DLD1 (cell line): ENCODE results near the gene SLC13A5.

Source experiments
- in situ Hi-C: cut with HindIII; loops from 2 replicates; pipeline ENCODE4 v1.10.0; 2017; ENCODE audit warnings: low sequenced_read_pairs

Gene SLC13A5

GRCh38 chr17:6684881-6685767 lies 28.0 kb downstream of the SLC13A5 start:
- in situ Hi-C loops, result no loop called here

- in situ Hi-C loops, result no loop called here
Measured at GRCh38 chr17:6684460-6684783, 28.7 kb downstream of the SLC13A5 start.

- in situ Hi-C loops, result no loop called here
Measured at GRCh38 chr17:6683730-6684459, 29.3 kb downstream of the SLC13A5 start.

- in situ Hi-C loops, result no loop called here
Measured at GRCh38 chr17:6683081-6683684, 30.0 kb downstream of the SLC13A5 start.

- in situ Hi-C loops, result no loop called here
Measured at GRCh38 chr17:6682339-6682738, 30.8 kb downstream of the SLC13A5 start.

GRCh38 chr17:6681671-6682070 lies 31.5 kb downstream of the SLC13A5 start:
- in situ Hi-C loops, result no loop called here

- in situ Hi-C loops, result no loop called here
Measured at GRCh38 chr17:6681176-6681575, 32.0 kb downstream of the SLC13A5 start.

GRCh38 chr17:6679241-6679640 lies 33.9 kb downstream of the SLC13A5 start:
- in situ Hi-C loops, result no loop called here

- in situ Hi-C loops, result no loop called here
Measured at GRCh38 chr17:6677946-6678345, 35.2 kb downstream of the SLC13A5 start.

- in situ Hi-C loops, result no loop called here
Measured at GRCh38 chr17:6677158-6677831, 35.9 kb downstream of the SLC13A5 start.

GRCh38 chr17:6676802-6677157 lies 36.4 kb downstream of the SLC13A5 start:
- in situ Hi-C loops, result no loop called here

GRCh38 chr17:6675201-6675825 lies 37.9 kb downstream of the SLC13A5 start:
- in situ Hi-C loops, result no loop called here

GRCh38 chr17:6674586-6674985 lies 38.6 kb downstream of the SLC13A5 start:
- in situ Hi-C loops, result no loop called here

GRCh38 chr17:6671431-6671830 lies 41.7 kb downstream of the SLC13A5 start:
- in situ Hi-C loops, result no loop called here

GRCh38 chr17:6670999-6671398 lies 42.2 kb downstream of the SLC13A5 start:
- in situ Hi-C loops, result no loop called here

- in situ Hi-C loops, result no loop called here
Measured at GRCh38 chr17:6670571-6670970, 42.6 kb downstream of the SLC13A5 start.

- in situ Hi-C loops, result no loop called here
Measured at GRCh38 chr17:6669479-6670212, 43.5 kb downstream of the SLC13A5 start.

GRCh38 chr17:6668727-6669425 lies 44.3 kb downstream of the SLC13A5 start:
- in situ Hi-C loops, result no loop called here

- in situ Hi-C loops, result no loop called here
Measured at GRCh38 chr17:6668219-6668618, 45.0 kb downstream of the SLC13A5 start.

- in situ Hi-C loops, result no loop called here
Measured at GRCh38 chr17:6667516-6667915, 45.7 kb downstream of the SLC13A5 start.
